Right lobe of liver (tissue), 6 donors: Measurements from ENCODE around the gene BACH2. TPM values are rescaled to one million over a fixed set of nuclear protein-coding genes. Genes with fewer than 3 reads are reported as not detected.
A peak's percentile ranks its signal among the peaks of the same experiment; 100 is the strongest.

Experiments used
- ATAC-seq, 4 donors: fragments of 200-7000 bp; cut with Tn5 transposase; one replicate each; pipeline ENCODE4 v1.9.1; 2020; ENCODE audit warnings: mild to moderate bottlenecking in 4 of 4, moderate library complexity in 4 of 4
- DNase-seq, 3 donors: peaks; one replicate each; pipeline ENCODE4 v3.0.0-alpha.2; 2020
- H3K27ac ChIP-seq, 3 donors: fragments of 200-600 bp; one replicate each; pipeline ENCODE4 v1.8.0; 2022
- H3K27me3 ChIP-seq, 2 donors: fragments of 200-600 bp; one replicate each; pipeline ENCODE4 v1.8.0; 2022
- H3K36me3 ChIP-seq, 4 donors: fragments of 200-600 bp; sonication (generic) in 1 of 4; one replicate each; pipeline versions ENCODE4 v1.5.1 to v1.8.0; 2017 to 2022; ENCODE audit warnings: control low read depth in 1 of 4
- H3K4me1 ChIP-seq, 4 donors: fragments of 200-600 bp; sonication (generic) in 1 of 4; one replicate each; pipeline versions ENCODE4 v1.5.1 to v1.8.0; 2017 to 2022; ENCODE audit warnings: control low read depth in 1 of 4
- H3K4me3 ChIP-seq, 3 donors: fragments of 200-600 bp; one replicate each; pipeline ENCODE4 v1.8.0; 2022
- H3K9me3 ChIP-seq, 4 donors: fragments of 200-600 bp; sonication (generic) in 1 of 4; one replicate each; pipeline versions ENCODE4 v1.5.1 to v1.8.0; 2017 to 2022; ENCODE audit warnings: control low read depth in 1 of 4
- POLR2A ChIP-seq: fragments of 450-650 bp; IDR thresholded peaks from one replicate; pipeline ENCODE4 v1.6.1; 2017; ENCODE audit warnings: antibody characterized with exemption, mild to moderate bottlenecking
- WGBS: methylation state at CpG from one replicate; pipeline ENCODE4 v1.1.6; 2018; ENCODE audit warnings: low coverage, low lambda C conversion rate; ENCODE audit not compliant: insufficient coverage; ENCODE audit errors: missing lambda C conversion rate; 5-methylcytosine and 5-hydroxymethylcytosine counted together
- intact Hi-C, 2 donors: fragments of 100-400 bp; cut with DNase I; formaldehyde crosslinking; loops; one replicate each; pipeline versions ENCODE4 v1.11.2 to v1.14.1; 2022
- total RNA-seq, 6 experiments: library from RNA; depleted of rRNA in 2 of 6; stranded (reverse); fragments of >200 nt in 2 of 6; fragmentation: NEBNext Ultra II Directional in 3 of 6; extraction: Animal tissue kit (Norgen Biotek cat#: 25700) in 3 of 6; gene quantifications; one replicate each; pipeline versions ENCODE4 v1.1.0 to v1.2.4, GENCODE V29; 2016 to 2023
- TF ChIP-seq, protein P1 (sequence below), 4 donors: fragments of 200-600 bp in 3 of 4; fragments of 450-650 bp in 1 of 4; IDR thresholded peaks; one replicate each; pipeline versions ENCODE4 v1.5.1 to v1.8.0; 2016 to 2022; ENCODE audit warnings: antibody characterized with exemption in 4 of 4, mild to moderate bottlenecking in 2 of 4
- donor health status: DM: no; HTN: yes; CAD: no.
- donor health status: DM: no; HTN: no; CAD: no.
- donor health status: DM: no; HTN: no; CAD: no.
- donor health status: DM: no; HTN: yes; CAD: no.
- donor health status: DM: no; HTN: yes; CAD: no.

The BACH2 gene
- total RNA-seq, 6 experiments from 2014 or later = 2.6 to 12.6 (median 3.1) TPM

DNA sequence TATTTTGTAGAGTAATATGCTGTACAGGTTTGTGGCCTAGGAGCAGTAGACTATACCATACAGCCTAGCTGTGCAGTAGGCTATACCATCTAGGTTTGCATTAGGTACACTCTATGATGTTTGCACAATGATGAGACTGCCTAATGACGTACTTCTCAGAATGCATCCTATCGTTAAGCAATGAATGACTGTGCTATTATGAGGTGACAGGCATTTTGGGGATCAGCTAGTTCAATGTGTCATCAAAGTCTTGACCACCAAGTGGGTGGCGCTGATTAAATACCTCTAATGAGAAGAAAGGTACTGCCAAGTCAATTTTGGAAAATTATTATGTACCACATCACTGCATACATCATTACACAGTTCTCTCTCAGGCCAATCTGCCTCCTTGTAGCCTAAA is 190.2 kb downstream of the BACH2 start:
- H3K27ac ChIP-seq = no peak overlapping the region
- H3K36me3 ChIP-seq = no peaks in the 10 kb centered on the region
- DNase-seq = no peak
- no peaks in the 10 kb centered on the region for H3K4me1 ChIP-seq
- TF ChIP-seq POLR2A = no peak
- TF ChIP-seq, protein P1, sequence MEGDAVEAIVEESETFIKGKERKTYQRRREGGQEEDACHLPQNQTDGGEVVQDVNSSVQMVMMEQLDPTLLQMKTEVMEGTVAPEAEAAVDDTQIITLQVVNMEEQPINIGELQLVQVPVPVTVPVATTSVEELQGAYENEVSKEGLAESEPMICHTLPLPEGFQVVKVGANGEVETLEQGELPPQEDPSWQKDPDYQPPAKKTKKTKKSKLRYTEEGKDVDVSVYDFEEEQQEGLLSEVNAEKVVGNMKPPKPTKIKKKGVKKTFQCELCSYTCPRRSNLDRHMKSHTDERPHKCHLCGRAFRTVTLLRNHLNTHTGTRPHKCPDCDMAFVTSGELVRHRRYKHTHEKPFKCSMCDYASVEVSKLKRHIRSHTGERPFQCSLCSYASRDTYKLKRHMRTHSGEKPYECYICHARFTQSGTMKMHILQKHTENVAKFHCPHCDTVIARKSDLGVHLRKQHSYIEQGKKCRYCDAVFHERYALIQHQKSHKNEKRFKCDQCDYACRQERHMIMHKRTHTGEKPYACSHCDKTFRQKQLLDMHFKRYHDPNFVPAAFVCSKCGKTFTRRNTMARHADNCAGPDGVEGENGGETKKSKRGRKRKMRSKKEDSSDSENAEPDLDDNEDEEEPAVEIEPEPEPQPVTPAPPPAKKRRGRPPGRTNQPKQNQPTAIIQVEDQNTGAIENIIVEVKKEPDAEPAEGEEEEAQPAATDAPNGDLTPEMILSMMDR (IDR thresholded peaks at IDR 0.05) = no peak
- ATAC-seq = no peak
- no peaks in the 10 kb centered on the region for H3K27me3 ChIP-seq
- no peak overlapping the region for H3K4me3 ChIP-seq
- H3K9me3 ChIP-seq = no peaks in the 10 kb centered on the region
- WGBS = no CpG with 5 or more reads among the region's 3 CpGs
- intact Hi-C loops = no loop called here

DNA sequence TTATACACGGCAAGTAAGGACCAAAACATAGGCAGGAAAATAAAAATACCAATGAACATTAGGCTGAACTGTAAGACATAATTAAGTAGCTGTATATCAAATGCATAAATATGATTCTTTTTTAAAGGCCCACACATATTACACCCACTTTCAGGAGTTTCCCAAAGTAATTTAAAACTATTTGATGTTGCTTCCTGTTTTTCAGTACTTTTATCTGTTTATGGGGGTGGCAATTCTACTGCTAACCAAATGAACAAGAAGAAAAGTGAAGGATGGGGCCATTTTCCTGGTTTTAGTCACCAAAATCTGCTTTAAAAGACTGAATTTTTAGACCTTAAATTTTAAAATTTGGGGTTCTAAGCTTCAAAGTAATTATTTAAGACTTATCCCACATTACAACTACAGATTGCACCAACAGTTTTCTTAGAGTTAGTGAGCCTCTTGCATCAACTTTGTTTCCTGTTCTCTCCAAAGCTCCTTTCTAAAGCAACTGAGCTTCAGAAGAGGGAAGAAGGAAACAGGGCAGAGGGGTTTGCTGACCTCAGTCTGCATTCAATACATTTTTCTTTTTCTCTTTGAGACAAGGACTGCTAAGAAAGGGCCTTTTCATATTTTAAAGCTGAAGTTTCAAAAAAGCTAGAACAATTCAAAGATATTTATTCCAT is 191.0 kb downstream of the BACH2 start:
- 90% methylated on average over 1 of the region's 1 CpG for WGBS
- H3K27ac ChIP-seq = no peak overlapping the region
- H3K9me3 ChIP-seq = no peaks in the 10 kb centered on the region
- no peaks in the 10 kb centered on the region for H3K36me3 ChIP-seq
- intact Hi-C loops = no loop called here
- no peaks in the 10 kb centered on the region for H3K4me1 ChIP-seq
- ATAC-seq (no peak), DNase-seq (no peak)
- no peaks in the 10 kb centered on the region for H3K27me3 ChIP-seq
- H3K4me3 ChIP-seq = no peak overlapping the region
- no peak for TF ChIP-seq POLR2A
- TF ChIP-seq, protein P1 (IDR thresholded peaks at IDR 0.05) = no peak

DNA sequence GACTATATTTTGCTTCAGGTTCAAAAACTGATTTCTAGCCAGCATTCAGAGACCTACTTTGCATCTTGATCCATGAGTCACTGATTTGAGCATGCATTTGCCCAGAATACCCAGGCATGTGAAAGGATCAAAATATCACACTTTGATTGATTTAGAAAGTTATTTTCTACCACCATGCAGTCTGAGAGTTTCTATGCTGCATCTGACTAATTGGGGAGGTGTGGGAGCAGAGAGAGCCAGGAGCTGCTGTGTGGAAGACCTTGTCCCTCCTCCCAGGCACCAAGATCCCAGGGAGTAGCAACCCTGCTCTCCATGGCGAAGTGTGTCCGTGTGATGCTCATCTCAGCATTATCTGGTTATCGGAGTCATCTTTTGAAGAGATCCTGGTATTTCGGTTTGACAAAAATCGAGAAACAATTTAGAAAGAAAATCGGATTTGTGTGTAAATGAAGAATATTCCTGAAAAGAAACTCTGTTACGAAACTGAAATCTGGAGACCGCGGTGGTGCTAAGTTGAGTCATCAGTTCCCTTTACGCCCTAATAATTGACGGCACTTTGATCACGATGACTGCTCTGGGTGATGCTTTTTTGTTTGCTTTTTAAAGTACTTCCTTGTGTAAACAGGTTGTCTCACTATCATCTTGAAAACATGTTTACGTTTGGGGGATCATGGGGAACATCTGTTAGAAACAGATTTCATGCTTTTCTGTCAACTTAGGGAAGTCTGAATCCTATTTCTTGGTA is 193.4 kb downstream of the BACH2 start:
- H3K4me1 ChIP-seq = peaks cover 0 to 2% (median 0%) of the 10 kb centered on the region in 4 donors
- WGBS = 55% methylated on average over 13 of the region's 13 CpGs
- no peaks in the 10 kb centered on the region for H3K27me3 ChIP-seq
- H3K27ac ChIP-seq = no peak overlapping the region
- no peak for TF ChIP-seq POLR2A
- TF ChIP-seq, protein P1 (IDR thresholded peaks at IDR 0.05) = no peak
- intact Hi-C loops = no loop called here
- peak in 1 of 4 donors; percentile 49 for ATAC-seq
- DNase-seq = no peak
- H3K9me3 ChIP-seq = no peaks in the 10 kb centered on the region
- no peaks in the 10 kb centered on the region for H3K36me3 ChIP-seq
- no peak overlapping the region for H3K4me3 ChIP-seq

DNA sequence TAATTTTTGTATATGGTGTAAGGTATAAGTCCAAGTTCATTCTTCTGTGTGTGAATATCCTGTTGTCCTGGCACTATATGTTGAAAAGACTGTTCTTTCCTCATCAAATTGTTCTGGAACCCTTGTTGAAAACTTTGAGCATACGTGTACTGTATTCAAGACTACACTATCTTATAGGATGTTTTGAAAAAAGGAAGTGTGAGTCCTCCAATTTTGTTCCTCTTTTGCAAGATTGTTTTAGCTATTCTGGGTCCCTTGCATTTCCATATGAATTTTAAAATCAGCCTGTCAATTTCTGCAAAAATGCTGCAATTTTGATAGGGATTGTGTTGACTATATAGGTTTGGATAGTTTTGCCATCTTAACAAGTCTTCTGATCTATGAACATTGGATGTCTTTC is 195.2 kb downstream of the BACH2 start:
- WGBS = 61% methylated on average over 1 of the region's 1 CpG
- TF ChIP-seq, protein P1 (IDR thresholded peaks at IDR 0.05) = no peak
- no peak for TF ChIP-seq POLR2A
- Histone ChIP-seq H3K27ac (no peak overlapping the region), H3K4me1 (peaks cover 0 to 4% (median 0%) of the 10 kb centered on the region in 4 donors), H3K36me3 (no peaks in the 10 kb centered on the region), H3K4me3 (no peak overlapping the region), H3K27me3 (no peaks in the 10 kb centered on the region), H3K9me3 (no peaks in the 10 kb centered on the region)
- ATAC-seq = no peak
- intact Hi-C loops = no loop called here
- no peak for DNase-seq
